GM20431 (cell line): ENCODE results near the gene KIF5B.

Experiments
- in situ Hi-C: fragments of 300-500 bp; cut with MseI, MboI; formaldehyde crosslinking; loops from one replicate; pipeline ENCODE4 v1.15.0; 2020; ENCODE audit warnings: low sequenced_read_pairs; ENCODE audit not compliant: unreplicated experiment

Gene KIF5B

GRCh38 chr10:32028710-32029109 lies 27.5 kb downstream of the KIF5B start:
- in situ Hi-C loops: no loop called here

- in situ Hi-C loops: no loop called here
These were observed 33.0 kb downstream of the KIF5B start for GRCh38 chr10:32023264-32023663.

GRCh38 chr10:32017044-32017443 lies 39.2 kb downstream of the KIF5B start:
- in situ Hi-C loops: no loop called here

- in situ Hi-C loops: no loop called here
These were observed 40.8 kb downstream of the KIF5B start for GRCh38 chr10:32015386-32015785.

GRCh38 chr10:32007026-32007425 lies 49.2 kb downstream of the KIF5B start:
- in situ Hi-C loops: no loop called here

- in situ Hi-C loops: no loop called here
These were observed 51.2 kb downstream of the KIF5B start for GRCh38 chr10:32005050-32005449.

- in situ Hi-C loops: no loop called here
These were observed 52.0 kb downstream of the KIF5B start for GRCh38 chr10:32004161-32004591.

- in situ Hi-C loops: no loop called here
These were observed 53.7 kb downstream of the KIF5B start for GRCh38 chr10:32002531-32002930.

- in situ Hi-C loops: no loop called here
These were observed 55.3 kb downstream of the KIF5B start for GRCh38 chr10:32000937-32001336.

- in situ Hi-C loops: loop anchor here (25.0 kb wide), 1 partner anchor 138 kb away; no protein-coding TSS in a partner anchor
These were observed 56.4 kb downstream of the KIF5B start for GRCh38 chr10:31999836-32000235.

GRCh38 chr10:31999070-31999660 lies 57.1 kb downstream of the KIF5B start:
- in situ Hi-C loops: loop anchor here (25.0 kb wide), 1 partner anchor 137 kb away; no protein-coding TSS in a partner anchor

- in situ Hi-C loops: loop anchor here (25.0 kb wide), 1 partner anchor 133 kb away; no protein-coding TSS in a partner anchor
These were observed 61.3 kb downstream of the KIF5B start for GRCh38 chr10:31994926-31995325.

- in situ Hi-C loops: loop anchor here (25.0 kb wide), 1 partner anchor 129 kb away; no protein-coding TSS in a partner anchor
These were observed 65.3 kb downstream of the KIF5B start for GRCh38 chr10:31990937-31991336.

GRCh38 chr10:31987786-31988185 lies 68.4 kb downstream of the KIF5B start:
- in situ Hi-C loops: loop anchor here (25.0 kb wide), 1 partner anchor 125 kb away; no protein-coding TSS in a partner anchor

GRCh38 chr10:31982111-31982510 lies 74.1 kb downstream of the KIF5B start:
- in situ Hi-C loops: loop anchor here (25.0 kb wide), 1 partner anchor 120 kb away; no protein-coding TSS in a partner anchor

GRCh38 chr10:31980471-31980870 lies 75.8 kb downstream of the KIF5B start:
- in situ Hi-C loops: loop anchor here (25.0 kb wide), 1 partner anchor 118 kb away; no protein-coding TSS in a partner anchor

GRCh38 chr10:31979071-31979470 lies 77.2 kb downstream of the KIF5B start:
- in situ Hi-C loops: loop anchor here (25.0 kb wide), 1 partner anchor 117 kb away; no protein-coding TSS in a partner anchor

GRCh38 chr10:31978156-31978483 lies 78.1 kb downstream of the KIF5B start:
- in situ Hi-C loops: loop anchor here (25.0 kb wide), 1 partner anchor 116 kb away; no protein-coding TSS in a partner anchor

GRCh38 chr10:31977440-31978155 lies 78.6 kb downstream of the KIF5B start:
- in situ Hi-C loops: loop anchor here (25.0 kb wide), 1 partner anchor 115 kb away; no protein-coding TSS in a partner anchor

GRCh38 chr10:31975157-31975765 lies 81.0 kb downstream of the KIF5B start:
- in situ Hi-C loops: loop anchor here (25.0 kb wide), 1 partner anchor 113 kb away; no protein-coding TSS in a partner anchor
